H1 (cell line): ENCODE results near the gene XAB2. TPM values are rescaled to one million over a fixed set of nuclear protein-coding genes. Genes with fewer than 3 reads are reported as not detected.

Source experiments
- BACH1 ChIP-seq: IDR thresholded peaks from 2 replicates; pipeline ENCODE4 v1.6.1; 2012; ENCODE audit warnings: low read length, improper control_type of control experiment
- BCL11A ChIP-seq, 2 experiments: IDR thresholded peaks; one replicate each; pipeline ENCODE4 v1.6.1; 2011; ENCODE audit warnings: low read depth in 2 of 2, low read length in 2 of 2, mild to moderate bottlenecking in 2 of 2
- CBX8 ChIP-seq: fragments of 300-800, 300-1000 bp; sonication (generic); IDR thresholded peaks from 2 replicates; pipeline ENCODE4 v1.7.1; 2016; ENCODE audit warnings: low read depth, low read length, borderline replicate concordance
- EP300 ChIP-seq, 2 experiments: IDR thresholded peaks; 1 replicate in 1 of 2; 2 replicates in 1 of 2; pipeline ENCODE4 v1.6.1; 2011 to 2012; ENCODE audit warnings: low read depth in 2 of 2, low read length in 2 of 2, mild to moderate bottlenecking in 2 of 2, borderline replicate concordance in 1 of 2, inconsistent platforms in 1 of 2, moderate library complexity in 1 of 2
- KDM4A ChIP-seq: IDR thresholded peaks from one replicate; pipeline ENCODE4 v1.7.1; 2012; ENCODE audit warnings: low read depth, mild to moderate bottlenecking, moderate library complexity, low read length, inconsistent platforms; ENCODE audit not compliant: severe bottlenecking
- MAFK ChIP-seq: IDR thresholded peaks from 2 replicates; pipeline ENCODE4 v1.6.1; 2012; ENCODE audit warnings: low read depth, mild to moderate bottlenecking, improper control_type of control experiment, low read length
- NANOG ChIP-seq: IDR thresholded peaks from 2 replicates; pipeline ENCODE4 v1.6.1; 2011; ENCODE audit warnings: low read length, low read depth, mild to moderate bottlenecking, inconsistent platforms; ENCODE audit not compliant: insufficient read depth, poor library complexity, severe bottlenecking
- NRF1 ChIP-seq: IDR thresholded peaks from 2 replicates; pipeline ENCODE4 v1.6.1; 2011; ENCODE audit warnings: mild to moderate bottlenecking, low read depth, low read length, improper control_type of control experiment
- POLR2A ChIP-seq, 2 experiments: IDR thresholded peaks; 1 replicate in 1 of 2; 2 replicates in 1 of 2; pipeline ENCODE4 v1.6.1; 2011; ENCODE audit warnings: low read depth in 2 of 2, low read length in 2 of 2, mild to moderate bottlenecking in 2 of 2; ENCODE audit errors: control extremely low read depth in 1 of 2
- RAD21 ChIP-seq, 2 experiments: IDR thresholded peaks in 1 of 2; conservative IDR thresholded peaks in 1 of 2; 2 replicates each; pipeline ENCODE4 v1.6.1; 2011; ENCODE audit warnings: low read depth in 2 of 2, low read length in 2 of 2, improper control_type of control experiment in 1 of 2, inconsistent platforms in 1 of 2, mild to moderate bottlenecking in 1 of 2, moderate library complexity in 1 of 2
- RBBP5 ChIP-seq: IDR thresholded peaks from 2 replicates; pipeline ENCODE4 v1.7.1; 2012; ENCODE audit warnings: low read depth, mild to moderate bottlenecking, inconsistent platforms, low read length, moderate library complexity, borderline replicate concordance
- SIX5 ChIP-seq: IDR thresholded peaks from 2 replicates; pipeline ENCODE4 v1.6.1; 2011; ENCODE audit warnings: mild to moderate bottlenecking, low read depth, low read length
- SP1 ChIP-seq: IDR thresholded peaks from 2 replicates; pipeline ENCODE4 v1.6.1; 2011; ENCODE audit warnings: low read depth, low read length
- SP2 ChIP-seq: IDR thresholded peaks from 2 replicates; pipeline ENCODE4 v1.6.1; 2012; ENCODE audit warnings: mild to moderate bottlenecking, low read length, inconsistent platforms
- SP4 ChIP-seq: IDR thresholded peaks from 2 replicates; pipeline ENCODE4 v1.6.1; 2012; ENCODE audit warnings: low read length, inconsistent platforms
- TAF1 ChIP-seq: IDR thresholded peaks from 2 replicates; pipeline ENCODE4 v1.6.1; 2011; ENCODE audit warnings: mild to moderate bottlenecking, low read depth, low read length
- ZNF274 ChIP-seq: IDR thresholded peaks from 2 replicates; pipeline ENCODE4 v1.7.0; 2012; ENCODE audit warnings: low read length, borderline replicate concordance; ENCODE audit errors: extremely low read depth
- polyA plus RNA-seq, 7 experiments: library from polyadenylated mRNA; depleted of rRNA in 3 of 7; stranded (reverse) in 5 of 7; unstranded in 2 of 7; fragments of >200 nt in 5 of 7; fragments of 200-250 nt in 2 of 7; gene quantifications; 1 replicate in 5 of 7; 2 replicates in 1 of 7; 4 replicates in 1 of 7; pipeline versions ENCODE4 v1.2.1 to v1.2.3, GENCODE V29; 2011 to 2013; ENCODE audit warnings: missing spikeins in 2 of 7, mixed read lengths in 2 of 7
- total RNA-seq: library from RNA; stranded (reverse); fragmentation: NEBNext Ultra II Directional; extraction: Animal tissue kit (Norgen Biotek cat#: 25700); gene quantifications from 2 replicates; pipeline ENCODE4 v1.2.1, GENCODE V29; 2021
- TF ChIP-seq, protein P1 (sequence below), 3 experiments: IDR thresholded peaks; 1 replicate in 2 of 3; 2 replicates in 1 of 3; pipeline versions ENCODE4 v1.5.1 to v1.6.1; 2011; ENCODE audit warnings: low read length in 3 of 3, mild to moderate bottlenecking in 3 of 3, inconsistent platforms in 2 of 3, low read depth in 1 of 3, moderate library complexity in 1 of 3; ENCODE audit not compliant: insufficient read depth in 1 of 3; ENCODE audit errors: control extremely low read depth in 1 of 3
- TF ChIP-seq, protein P2 (sequence below): IDR thresholded peaks from 2 replicates; pipeline ENCODE4 v1.6.1; 2011; ENCODE audit warnings: low read depth, mild to moderate bottlenecking, low read length; ENCODE audit not compliant: insufficient read depth

XAB2 gene
- total and polyA plus RNA-seq, 2 of the 8 experiments (the other 6 are each of a cell fraction or from before 2014, with no cell fraction given), result 48.2 to 49.4 TPM

DNA sequence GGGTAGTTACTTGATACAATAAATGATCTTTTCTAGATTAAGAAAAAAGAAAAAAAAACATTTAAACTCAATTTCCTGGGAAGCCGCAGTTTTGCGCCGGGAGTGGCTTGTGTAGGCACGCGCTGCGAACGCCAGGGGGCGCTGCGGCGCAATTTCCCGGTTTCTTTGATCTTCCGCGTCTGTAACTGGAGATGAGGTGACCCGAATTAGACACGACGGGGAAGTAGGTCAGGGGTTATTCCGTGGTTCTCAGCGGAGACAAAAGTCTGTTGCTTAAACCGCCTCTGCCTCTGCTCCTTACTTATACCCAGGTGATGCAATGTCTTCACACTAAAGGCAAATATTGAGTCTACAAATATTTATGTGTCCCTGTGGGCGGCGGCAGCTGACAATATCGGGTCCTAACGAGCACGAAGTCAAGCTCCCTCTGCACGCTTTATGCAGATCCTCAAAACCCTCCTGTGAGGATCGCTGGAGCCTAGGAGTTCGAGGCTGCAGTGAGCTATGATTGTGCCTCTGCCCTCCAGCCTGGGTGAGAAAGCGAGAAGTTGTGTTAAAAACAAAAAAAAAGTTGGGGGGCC lies 22.8 kb upstream of the XAB2 start (continued):
- TF ChIP-seq RBBP5, result peak; percentile 64; the same call in 1 of the 2 replicates
- no peak for TF ChIP-seq BACH1
- TF ChIP-seq BCL11A (IDR thresholded peaks at IDR 0.05; ENCODE audit: low read depth in 2 of 2, low read length in 2 of 2), result no peak
- TF ChIP-seq, protein P1, sequence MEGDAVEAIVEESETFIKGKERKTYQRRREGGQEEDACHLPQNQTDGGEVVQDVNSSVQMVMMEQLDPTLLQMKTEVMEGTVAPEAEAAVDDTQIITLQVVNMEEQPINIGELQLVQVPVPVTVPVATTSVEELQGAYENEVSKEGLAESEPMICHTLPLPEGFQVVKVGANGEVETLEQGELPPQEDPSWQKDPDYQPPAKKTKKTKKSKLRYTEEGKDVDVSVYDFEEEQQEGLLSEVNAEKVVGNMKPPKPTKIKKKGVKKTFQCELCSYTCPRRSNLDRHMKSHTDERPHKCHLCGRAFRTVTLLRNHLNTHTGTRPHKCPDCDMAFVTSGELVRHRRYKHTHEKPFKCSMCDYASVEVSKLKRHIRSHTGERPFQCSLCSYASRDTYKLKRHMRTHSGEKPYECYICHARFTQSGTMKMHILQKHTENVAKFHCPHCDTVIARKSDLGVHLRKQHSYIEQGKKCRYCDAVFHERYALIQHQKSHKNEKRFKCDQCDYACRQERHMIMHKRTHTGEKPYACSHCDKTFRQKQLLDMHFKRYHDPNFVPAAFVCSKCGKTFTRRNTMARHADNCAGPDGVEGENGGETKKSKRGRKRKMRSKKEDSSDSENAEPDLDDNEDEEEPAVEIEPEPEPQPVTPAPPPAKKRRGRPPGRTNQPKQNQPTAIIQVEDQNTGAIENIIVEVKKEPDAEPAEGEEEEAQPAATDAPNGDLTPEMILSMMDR (IDR thresholded peaks at IDR 0.05; ENCODE audit: control extremely low read depth in 1 of 3, insufficient read depth in 1 of 3, low read depth in 1 of 3, low read length in 3 of 3), result peak; percentile 72 to 87 (median 79)
- no peak for TF ChIP-seq SP4
- TF ChIP-seq CBX8, result no peak
- no peak for TF ChIP-seq KDM4A
- no peak for TF ChIP-seq NANOG
- no peak for TF ChIP-seq SP2
- TF ChIP-seq, protein P2, sequence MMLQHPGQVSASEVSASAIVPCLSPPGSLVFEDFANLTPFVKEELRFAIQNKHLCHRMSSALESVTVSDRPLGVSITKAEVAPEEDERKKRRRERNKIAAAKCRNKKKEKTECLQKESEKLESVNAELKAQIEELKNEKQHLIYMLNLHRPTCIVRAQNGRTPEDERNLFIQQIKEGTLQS, result no peak
- TF ChIP-seq TAF1, result no peak
- no peak for TF ChIP-seq NRF1
- TF ChIP-seq EP300 (IDR thresholded peaks at IDR 0.05; ENCODE audit: borderline replicate concordance in 1 of 2, low read depth in 2 of 2, low read length in 2 of 2), result no peak
- TF ChIP-seq SIX5, result no peak
- TF ChIP-seq POLR2A (IDR thresholded peaks at IDR 0.05; ENCODE audit: control extremely low read depth in 1 of 2, low read depth in 2 of 2, low read length in 2 of 2), result no peak
- no peak for TF ChIP-seq MAFK
- TF ChIP-seq SP1, result peak; percentile 77
- TF ChIP-seq RAD21 (IDR thresholded peaks at IDR 0.05 in 1 of 2, conservative IDR thresholded peaks at IDR 0.05 in 1 of 2; ENCODE audit: low read depth in 2 of 2, low read length in 2 of 2), result peak; percentile 58 to 59
- TF ChIP-seq ZNF274, result no peak
